GM12873 (cell line): Measurements from ENCODE around the gene CCDC116.

Experiments used
- TF ChIP-seq, protein P1 (sequence below): IDR thresholded peaks from 2 replicates; pipeline ENCODE4 v1.5.1; 2012; ENCODE audit warnings: low read depth, mild to moderate bottlenecking, moderate library complexity, low read length, control low read depth; ENCODE audit not compliant: insufficient read depth; ENCODE audit errors: missing control alignments

The CCDC116 gene

DNA sequence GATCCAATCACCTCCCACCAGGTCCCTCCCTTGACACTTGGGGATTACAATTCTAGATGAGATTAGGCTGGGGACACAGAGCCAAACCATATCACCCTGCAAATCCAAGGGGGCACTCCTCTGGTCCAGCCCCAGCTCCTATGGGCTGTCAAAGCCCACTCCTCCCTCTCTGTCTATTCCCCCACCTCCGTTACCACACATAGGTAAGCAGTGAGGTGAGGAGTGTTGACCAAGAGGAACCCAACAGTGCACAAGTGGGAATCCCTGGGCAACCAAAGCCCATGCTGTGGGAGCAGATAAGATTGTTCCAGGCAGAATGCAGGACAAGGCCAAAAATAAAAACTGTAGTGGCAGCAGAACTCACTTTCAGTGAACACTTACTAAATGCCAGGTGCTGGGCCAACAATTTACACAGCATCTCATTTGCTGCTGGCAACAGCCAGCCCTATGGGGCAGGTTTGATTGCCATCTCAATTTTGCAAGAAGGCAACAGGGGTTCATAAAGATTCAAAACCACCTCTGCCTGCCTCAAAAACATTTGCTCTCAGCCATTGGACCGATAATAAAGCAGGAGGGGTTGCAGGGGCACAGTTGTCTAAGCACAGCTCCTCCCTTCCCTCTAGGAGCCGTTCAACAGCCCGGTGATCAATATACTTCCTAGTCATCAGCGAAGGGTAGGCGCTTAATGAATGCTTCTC is 18.4 kb downstream of the CCDC116 start:
- TF ChIP-seq, protein P1, sequence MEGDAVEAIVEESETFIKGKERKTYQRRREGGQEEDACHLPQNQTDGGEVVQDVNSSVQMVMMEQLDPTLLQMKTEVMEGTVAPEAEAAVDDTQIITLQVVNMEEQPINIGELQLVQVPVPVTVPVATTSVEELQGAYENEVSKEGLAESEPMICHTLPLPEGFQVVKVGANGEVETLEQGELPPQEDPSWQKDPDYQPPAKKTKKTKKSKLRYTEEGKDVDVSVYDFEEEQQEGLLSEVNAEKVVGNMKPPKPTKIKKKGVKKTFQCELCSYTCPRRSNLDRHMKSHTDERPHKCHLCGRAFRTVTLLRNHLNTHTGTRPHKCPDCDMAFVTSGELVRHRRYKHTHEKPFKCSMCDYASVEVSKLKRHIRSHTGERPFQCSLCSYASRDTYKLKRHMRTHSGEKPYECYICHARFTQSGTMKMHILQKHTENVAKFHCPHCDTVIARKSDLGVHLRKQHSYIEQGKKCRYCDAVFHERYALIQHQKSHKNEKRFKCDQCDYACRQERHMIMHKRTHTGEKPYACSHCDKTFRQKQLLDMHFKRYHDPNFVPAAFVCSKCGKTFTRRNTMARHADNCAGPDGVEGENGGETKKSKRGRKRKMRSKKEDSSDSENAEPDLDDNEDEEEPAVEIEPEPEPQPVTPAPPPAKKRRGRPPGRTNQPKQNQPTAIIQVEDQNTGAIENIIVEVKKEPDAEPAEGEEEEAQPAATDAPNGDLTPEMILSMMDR = no peak

DNA sequence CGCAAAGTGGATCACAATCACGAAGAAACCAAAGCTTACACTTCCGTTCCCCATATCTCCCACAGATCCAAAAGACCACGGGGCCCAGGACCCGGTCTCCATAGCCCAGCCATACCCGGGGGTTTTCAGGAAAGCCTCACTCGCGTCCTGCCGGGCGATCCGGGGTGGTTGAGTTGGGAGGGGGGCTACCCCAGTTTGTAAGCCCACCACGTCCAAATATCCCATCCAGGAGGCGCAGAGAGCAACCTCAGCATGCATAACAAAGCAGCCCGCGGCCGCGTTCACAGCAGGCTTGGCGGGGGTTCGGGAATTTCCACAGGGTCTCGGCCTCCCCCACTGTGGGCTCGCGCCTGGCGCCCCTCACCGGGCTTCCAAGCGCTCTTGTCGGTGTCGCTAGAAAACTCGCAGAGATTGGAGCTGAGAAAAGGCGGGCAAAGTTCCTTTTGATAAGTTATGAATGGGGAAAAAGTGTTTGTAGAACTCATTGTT is 19.0 kb downstream of the CCDC116 start:
- TF ChIP-seq, protein P1 = no peak

DNA sequence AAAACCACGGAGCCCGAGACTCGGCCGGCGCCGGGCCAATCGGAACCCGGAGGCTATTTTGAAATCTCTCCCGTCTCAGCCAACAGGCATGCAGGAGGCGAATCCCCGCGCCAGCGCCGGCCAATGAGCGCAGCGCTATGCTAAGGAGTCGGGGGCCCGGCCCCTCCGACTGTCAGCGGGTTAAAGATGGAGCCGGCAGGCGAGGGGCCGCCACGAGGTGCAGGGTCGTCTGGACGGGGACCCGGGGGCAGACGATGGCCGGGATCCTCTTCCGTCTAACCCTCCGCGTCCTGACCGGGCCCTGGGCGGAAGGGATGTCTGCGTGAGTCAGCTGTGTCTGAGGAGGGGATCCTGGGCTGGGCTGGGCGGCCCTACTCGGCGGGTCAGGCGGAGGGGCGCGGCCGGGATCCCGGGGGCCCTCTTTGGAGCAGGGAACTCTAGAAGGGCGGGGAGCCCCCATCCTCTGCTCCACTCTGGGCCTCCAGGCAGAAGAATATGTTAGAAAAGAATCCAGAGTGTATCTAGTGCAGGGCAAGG is 19.5 kb downstream of the CCDC116 start:
- TF ChIP-seq, protein P1 = no peak

DNA sequence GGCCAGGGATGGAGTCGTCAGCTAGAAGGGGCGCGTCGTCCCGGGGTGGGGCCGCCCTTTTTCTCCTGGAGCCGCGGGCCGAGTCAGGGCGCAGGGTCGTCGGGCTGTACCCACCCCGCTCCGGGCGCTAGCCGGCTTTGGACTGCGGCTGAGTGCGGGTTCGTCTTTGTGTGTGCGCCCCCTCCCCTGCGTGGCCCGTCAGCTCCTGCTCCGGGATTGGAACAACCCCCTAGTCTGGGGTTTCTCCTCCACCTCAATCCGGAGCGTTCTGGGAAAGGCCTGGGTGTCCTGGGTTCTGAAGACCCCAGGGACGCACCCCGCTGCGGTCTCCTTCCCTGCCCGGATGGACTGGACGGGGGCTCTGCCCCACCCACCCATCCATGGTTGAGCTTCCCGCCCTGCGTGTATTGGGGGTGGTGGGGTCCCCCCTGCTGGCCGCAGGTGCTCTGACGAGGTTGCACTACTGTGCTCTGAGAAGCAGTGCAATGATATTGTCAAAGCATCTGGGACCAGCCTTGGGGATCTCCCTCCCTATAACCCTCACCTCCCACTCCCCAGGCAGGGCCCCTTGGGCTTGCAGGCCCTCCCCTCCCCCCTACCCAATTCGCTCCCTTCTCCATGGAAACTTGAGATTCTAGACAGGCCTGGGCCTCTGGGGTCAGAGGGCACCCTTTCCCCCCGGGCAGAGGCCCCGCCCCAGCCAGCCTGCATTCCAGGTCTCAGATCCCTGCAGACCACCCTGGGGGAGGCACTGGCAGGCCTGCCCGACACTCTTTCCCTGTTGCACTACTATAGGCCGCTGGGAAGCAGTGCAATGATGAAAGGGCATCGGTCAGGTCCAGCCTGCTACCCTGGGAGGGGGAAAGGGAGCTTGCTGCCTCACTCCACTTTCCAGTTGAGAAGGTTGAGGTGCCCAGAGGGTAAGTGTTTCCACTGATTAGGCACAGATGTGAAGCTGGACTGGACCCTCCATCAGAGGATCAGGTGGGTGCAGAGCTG is 20.3 kb downstream of the CCDC116 start:
- TF ChIP-seq, protein P1 = peak; percentile 31

DNA sequence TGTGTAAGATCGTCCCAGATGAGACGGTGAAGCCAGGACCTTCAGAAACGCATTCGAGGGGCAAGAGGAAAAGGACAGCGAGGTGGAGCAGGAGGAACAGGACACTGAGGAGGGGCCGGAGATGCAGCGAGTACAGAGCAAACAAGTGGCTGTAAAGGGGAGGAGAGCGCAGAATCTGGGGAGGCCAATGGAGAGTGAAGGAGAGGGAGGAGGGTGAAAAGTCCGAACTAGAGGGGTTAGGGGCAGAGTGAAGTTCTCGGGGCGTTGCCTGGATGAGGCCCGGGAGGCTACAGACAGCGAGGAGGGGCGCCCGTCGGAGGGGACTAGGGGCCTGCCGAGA is 24.4 kb downstream of the CCDC116 start:
- TF ChIP-seq, protein P1 = no peak

DNA sequence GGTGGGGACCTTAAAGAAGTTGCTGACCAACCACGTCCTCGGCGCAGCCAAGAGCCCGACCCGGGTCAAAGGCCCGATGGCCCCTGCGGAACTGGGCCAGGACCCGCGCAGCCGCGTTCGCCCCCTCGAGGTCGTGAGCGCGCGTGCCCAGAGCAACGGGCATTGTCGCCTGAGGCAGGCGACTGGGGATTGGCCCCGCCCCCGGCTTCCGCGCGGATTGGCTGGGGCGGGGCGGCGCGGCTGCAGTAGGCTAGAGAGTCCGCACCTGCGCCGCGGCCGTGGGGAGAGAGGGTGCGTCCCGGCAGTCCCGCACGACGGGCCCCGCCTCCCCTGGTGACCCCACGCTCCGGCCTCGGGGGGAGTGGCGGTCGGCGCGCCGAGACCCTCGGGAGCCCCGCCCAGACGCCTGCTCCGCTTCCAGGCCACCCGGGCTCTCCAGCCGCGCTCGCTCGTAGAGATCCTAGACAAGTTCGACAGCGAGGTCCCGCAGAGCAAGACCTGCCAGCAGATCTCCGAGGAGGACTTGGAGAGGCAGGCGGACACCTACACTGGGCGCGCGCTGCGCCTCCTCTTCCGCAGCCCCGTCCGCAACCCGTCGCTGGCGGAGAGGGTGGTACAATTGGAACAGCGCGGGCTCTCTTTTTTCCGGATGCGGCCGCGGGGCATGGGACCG is 24.9 kb downstream of the CCDC116 start:
- TF ChIP-seq, protein P1 = peak; percentile 36
